GM23248 (cell line): ENCODE measurements around the gene HRCT1. TPM values are rescaled to one million over a fixed set of nuclear protein-coding genes. Genes with fewer than 3 reads are reported as not detected.

Experiments
- DNase-seq: peaks from one replicate; pipeline ENCODE4 v3.0.0-alpha.2; 2015
- H2AFZ ChIP-seq: fragments of 200-600 bp; sonication (generic); 2 replicates; pipeline ENCODE4 v1.6.1; 2016; ENCODE audit warnings: antibody characterized with exemption
- H3F3A ChIP-seq: fragments of 200-600 bp; sonication (generic); 2 replicates; pipeline ENCODE4 v1.6.1; 2016; ENCODE audit warnings: mild to moderate bottlenecking, antibody characterized with exemption, mixed run types; ENCODE audit not compliant: insufficient read depth
- H3K27ac ChIP-seq: fragments of 200-600 bp; sonication (generic); 2 replicates; pipeline ENCODE4 v1.5.1; 2016; ENCODE audit warnings: mild to moderate bottlenecking
- H3K27me3 ChIP-seq: fragments of 200-600 bp; sonication (generic); replicated peaks from 2 replicates; pipeline ENCODE4 v1.6.1; 2016; ENCODE audit warnings: mild to moderate bottlenecking; ENCODE audit not compliant: insufficient read depth
- H3K36me3 ChIP-seq: fragments of 200-600 bp; sonication (generic); 2 replicates; pipeline ENCODE4 v1.6.1; 2016; ENCODE audit warnings: low read depth, mild to moderate bottlenecking
- H3K4me1 ChIP-seq: fragments of 200-600 bp; sonication (generic); 2 replicates; pipeline ENCODE4 v1.6.1; 2016; ENCODE audit warnings: mild to moderate bottlenecking; ENCODE audit not compliant: insufficient read depth
- H3K4me2 ChIP-seq: fragments of 200-600 bp; sonication (generic); one replicate; pipeline ENCODE4 v1.6.1; 2016; ENCODE audit warnings: mild to moderate bottlenecking; ENCODE audit not compliant: unreplicated experiment
- H3K4me3 ChIP-seq: fragments of 200-600 bp; sonication (generic); 2 replicates; pipeline ENCODE4 v1.5.1; 2016; ENCODE audit warnings: mild to moderate bottlenecking
- H3K79me2 ChIP-seq: fragments of 200-600 bp; sonication (generic); 2 replicates; pipeline ENCODE4 v1.6.1; 2016; ENCODE audit warnings: mild to moderate bottlenecking; ENCODE audit not compliant: insufficient read depth
- H3K9ac ChIP-seq: fragments of 200-600 bp; sonication (generic); 2 replicates; pipeline ENCODE4 v1.6.1; 2016; ENCODE audit warnings: mild to moderate bottlenecking
- H3K9me2 ChIP-seq: fragments of 200-600 bp; sonication (generic); 2 replicates; pipeline ENCODE4 v1.6.1; 2016; ENCODE audit warnings: mixed run types, mild to moderate bottlenecking, moderate library complexity; ENCODE audit not compliant: insufficient read depth
- H3K9me3 ChIP-seq: fragments of 200-600 bp; sonication (generic); one replicate; pipeline ENCODE4 v1.6.1; 2017; ENCODE audit warnings: low read depth
- H4K20me1 ChIP-seq: fragments of 200-600 bp; sonication (generic); 2 replicates; pipeline ENCODE4 v1.6.0; 2016; ENCODE audit not compliant: insufficient read depth
- EZH2 ChIP-seq: fragments of 200-600 bp; sonication (generic); IDR thresholded peaks from 2 replicates; pipeline ENCODE4 v1.6.1; 2018; ENCODE audit warnings: antibody characterized with exemption, mild to moderate bottlenecking; ENCODE audit not compliant: insufficient read depth, poor library complexity, severe bottlenecking
- EZH2phosphoT487 ChIP-seq: fragments of 200-600 bp; sonication (generic); IDR thresholded peaks from 2 replicates; pipeline ENCODE4 v1.6.1; 2018; ENCODE audit warnings: antibody characterized with exemption, moderate library complexity, mild to moderate bottlenecking, low read depth; ENCODE audit not compliant: insufficient read depth
- WGBS, 2 experiments: methylation state at CpG; one replicate each; pipeline ENCODE4 v1.1.6; 2015 to 2017; ENCODE audit warnings: low lambda C conversion rate in 2 of 2, low coverage in 1 of 2; ENCODE audit errors: missing lambda C conversion rate in 2 of 2; 5-methylcytosine and 5-hydroxymethylcytosine counted together
- in situ Hi-C: fragments of 300-500 bp; cut with MboI; formaldehyde crosslinking; loops from 2 replicates; pipeline ENCODE4 v1.15.0; 2020
- polyA plus RNA-seq: library from polyadenylated mRNA; unstranded; fragments of >200 nt; fragmentation: Nextera tagmentation; extraction: Ambion mirVana; gene quantifications from 2 replicates; pipeline ENCODE4 v1.2.1, GENCODE V29; 2016
- total RNA-seq: library from RNA; depleted of rRNA; stranded (reverse); fragments of >200 nt; shearing (Covaris generic); gene quantifications from 2 replicates; pipeline ENCODE4 v1.2.3, GENCODE V29; 2014

Gene HRCT1
- total and polyA plus RNA-seq, 2 experiments from 2014 or later, result 1.2 to 3.4 TPM

GRCh38 chr9:35903049-35903448, 3.0 kb upstream of the HRCT1 start:
- DNase-seq, result peak; percentile 64
- 22 to 26% methylated on average over 3 of the region's 3 CpGs for WGBS, 2 experiments
- in situ Hi-C loops, result no loop called here

GRCh38 chr9:35904338-35904737, 1.7 kb upstream of the HRCT1 start:
- Histone ChIP-seq H2AFZ (0 out of 2 replicates have a peak overlapping the region, but pooled peaks have one; percentile 25), H3F3A (peaks cover 42% of the 10 kb centered on the region), H3K4me2 (no peak overlapping the region), H3K79me2 (no peaks in the 10 kb centered on the region), H3K27ac (no peak overlapping the region), H3K4me3 (no peak overlapping the region), H3K9me2 (no peaks in the 10 kb centered on the region), H3K4me1 (peaks cover 48% of the 10 kb centered on the region), H3K9me3 (no peaks in the 10 kb centered on the region), H3K36me3 (no peaks in the 10 kb centered on the region), H4K20me1 (no peaks in the 10 kb centered on the region), H3K9ac (no peak overlapping the region), H3K27me3 (no peaks in the 10 kb centered on the region)
- in situ Hi-C loops, result no loop called here
- TF ChIP-seq EZH2phosphoT487, result no peak
- TF ChIP-seq EZH2, result no peak
- 80 to 86% methylated on average over 8 of the region's 8 CpGs for WGBS, 2 experiments
- DNase-seq, result no peak

More at GRCh38 chr9:35903049-35903448, 3.0 kb upstream of the HRCT1 start:
- Histone ChIP-seq H3K27ac (no peak overlapping the region), H2AFZ (no peak overlapping the region), H3K4me1 (peaks cover 35% of the 10 kb centered on the region), H3K4me3 (no peak overlapping the region), H3K79me2 (no peaks in the 10 kb centered on the region), H3K9me3 (no peaks in the 10 kb centered on the region), H3K9me2 (no peaks in the 10 kb centered on the region), H3K27me3 (no peaks in the 10 kb centered on the region), H4K20me1 (no peaks in the 10 kb centered on the region), H3K9ac (no peak overlapping the region), H3K36me3 (no peaks in the 10 kb centered on the region), H3K4me2 (no peak overlapping the region), H3F3A (peaks cover 29% of the 10 kb centered on the region)
- no peak for TF ChIP-seq EZH2phosphoT487
- no peak for TF ChIP-seq EZH2

- Histone ChIP-seq H3K36me3 (no peaks in the 10 kb centered on the region), H2AFZ (peak overlapping the region; percentile 66), H3K9ac (peak overlapping the region; percentile 84), H3K4me2 (peak overlapping the region; percentile 45), H3K4me1 (peaks cover 49% of the 10 kb centered on the region), H3K9me3 (no peaks in the 10 kb centered on the region), H3K27me3 (no peaks in the 10 kb centered on the region), H4K20me1 (no peaks in the 10 kb centered on the region), H3F3A (peaks cover 43% of the 10 kb centered on the region), H3K79me2 (no peaks in the 10 kb centered on the region), H3K4me3 (peak overlapping the region; percentile 32; the same call in 1 of the 2 replicates), H3K9me2 (no peaks in the 10 kb centered on the region), H3K27ac (peak overlapping the region; percentile 97)
- peak; percentile 91 for DNase-seq
- 17 to 24% methylated on average over 8 of the region's 8 CpGs for WGBS, 2 experiments
- in situ Hi-C loops, result no loop called here
- TF ChIP-seq EZH2phosphoT487 (no peak), EZH2 (no peak)
These were observed 786 bp upstream of the HRCT1 start for GRCh38 chr9:35905051-35905781.

- Histone ChIP-seq H2AFZ (peak overlapping the region; percentile 83), H4K20me1 (no peaks in the 10 kb centered on the region), H3K9me2 (no peaks in the 10 kb centered on the region), H3F3A (peaks cover 43% of the 10 kb centered on the region), H3K36me3 (no peaks in the 10 kb centered on the region), H3K4me1 (peaks cover 52% of the 10 kb centered on the region), H3K9me3 (no peaks in the 10 kb centered on the region), H3K79me2 (no peaks in the 10 kb centered on the region), H3K27ac (peak overlapping the region; percentile 97), H3K27me3 (no peaks in the 10 kb centered on the region), H3K4me3 (peak overlapping the region; percentile 56), H3K9ac (peak overlapping the region; percentile 84), H3K4me2 (peak overlapping the region; percentile 74)
- 4 to 5% methylated on average over 13 to 14 of the region's 14 CpGs for WGBS, 2 experiments
- DNase-seq, result peak; percentile 90
- in situ Hi-C loops, result no loop called here
- TF ChIP-seq EZH2phosphoT487 (no peak), EZH2 (no peak)
These were observed 1.1 kb downstream of the HRCT1 start for GRCh38 chr9:35906923-35907699.
